ENCODE measurements around the gene COMP.
"Not testable (repeated sequence)": the region's sequence is repeated elsewhere in the genome, so short reads cannot be mapped to it uniquely, and the experiment has no call there.

Gene COMP

GRCh38 chr19:18735324-18735723, 55.8 kb downstream of the COMP start:
- H3K4me2 ChIP-seq (ENCODE audit: low read depth, low read length, poor library complexity, severe bottlenecking): no peak overlapping the region
- H3K27me3 ChIP-seq (ENCODE audit: low read length): no peaks in the 10 kb centered on the region
- no peaks in the 10 kb centered on the region for H3K79me2 ChIP-seq (ENCODE audit: insufficient read depth, low read length)
- no peak overlapping the region for H3K9ac ChIP-seq (ENCODE audit: low read length)
- H4K20me1 ChIP-seq (ENCODE audit: low read depth, low read length): no peaks in the 10 kb centered on the region
- H3K9me3 ChIP-seq (ENCODE audit: insufficient read depth, low read length): no peaks in the 10 kb centered on the region
- TF ChIP-seq CTCF (IDR thresholded peaks at IDR 0.05; ENCODE audit: insufficient read depth, low read length, poor library complexity, severe bottlenecking) (no peak), EZH2phosphoT487 (conservative IDR thresholded peaks at IDR 0.05; ENCODE audit: low read length) (no peak)
- H3K27ac ChIP-seq (ENCODE audit: low read depth, low read length): no peak overlapping the region
- H3K4me3 ChIP-seq (ENCODE audit: insufficient read depth, low read length, poor library complexity, severe bottlenecking): no peak overlapping the region
- no peaks in the 10 kb centered on the region for H3K36me3 ChIP-seq (ENCODE audit: low read length)
- H3K9me2 ChIP-seq (replicated peaks; ENCODE audit: insufficient read depth, low read length): no peaks in the 10 kb centered on the region
- H2AFZ ChIP-seq (ENCODE audit: low read depth, low read length, severe bottlenecking): no peak overlapping the region
- H3F3A ChIP-seq (ENCODE audit: insufficient read depth): no peaks in the 10 kb centered on the region

- not testable (repeated sequence) for H3K79me2 ChIP-seq (ENCODE audit: insufficient read depth, low read length); H3K36me3 ChIP-seq (ENCODE audit: low read length); H3K9me2 ChIP-seq (replicated peaks; ENCODE audit: insufficient read depth, low read length); H3F3A ChIP-seq (ENCODE audit: insufficient read depth); H3K9me3 ChIP-seq (ENCODE audit: insufficient read depth, low read length); H3K4me3 ChIP-seq (ENCODE audit: insufficient read depth, low read length, poor library complexity, severe bottlenecking); H3K4me2 ChIP-seq (ENCODE audit: low read depth, low read length, poor library complexity, severe bottlenecking); H2AFZ ChIP-seq (ENCODE audit: low read depth, low read length, severe bottlenecking); H3K27ac ChIP-seq (ENCODE audit: low read depth, low read length); H3K9ac ChIP-seq (ENCODE audit: low read length); H3K27me3 ChIP-seq (ENCODE audit: low read length); H4K20me1 ChIP-seq (ENCODE audit: low read depth, low read length)
Measured at GRCh38 chr19:18733762-18734332, 57.3 kb downstream of the COMP start.

GRCh38 chr19:18733196-18733647, 57.9 kb downstream of the COMP start:
- no peak overlapping the region for H3K27ac ChIP-seq (ENCODE audit: low read depth, low read length)
- no peak overlapping the region for H3K9ac ChIP-seq (ENCODE audit: low read length)
- no peaks in the 10 kb centered on the region for H3K36me3 ChIP-seq (ENCODE audit: low read length)
- H3K9me2 ChIP-seq (replicated peaks; ENCODE audit: insufficient read depth, low read length): no peaks in the 10 kb centered on the region
- H3K27me3 ChIP-seq (ENCODE audit: low read length): no peaks in the 10 kb centered on the region
- no peak overlapping the region for H2AFZ ChIP-seq (ENCODE audit: low read depth, low read length, severe bottlenecking)
- H3F3A ChIP-seq (ENCODE audit: insufficient read depth): no peaks in the 10 kb centered on the region
- H3K79me2 ChIP-seq (ENCODE audit: insufficient read depth, low read length): no peaks in the 10 kb centered on the region
- H3K4me3 ChIP-seq (ENCODE audit: insufficient read depth, low read length, poor library complexity, severe bottlenecking): no peak overlapping the region
- no peaks in the 10 kb centered on the region for H3K9me3 ChIP-seq (ENCODE audit: insufficient read depth, low read length)
- no peak for TF ChIP-seq CTCF (IDR thresholded peaks at IDR 0.05; ENCODE audit: insufficient read depth, low read length, poor library complexity, severe bottlenecking)
- TF ChIP-seq EZH2phosphoT487 (conservative IDR thresholded peaks at IDR 0.05; ENCODE audit: low read length): no peak
- H4K20me1 ChIP-seq (ENCODE audit: low read depth, low read length): no peaks in the 10 kb centered on the region
- no peak overlapping the region for H3K4me2 ChIP-seq (ENCODE audit: low read depth, low read length, poor library complexity, severe bottlenecking)
